Ovary (tissue), 3 donors: ENCODE measurements around the gene SLC12A6.

Source experiments
- EP300 ChIP-seq: sonication (generic); formaldehyde crosslinking; IDR thresholded peaks from one replicate; pipeline ENCODE4 v1.6.1; 2017; ENCODE audit warnings: antibody characterized with exemption
- POLR2A ChIP-seq: fragments of 450-650 bp; IDR thresholded peaks from one replicate; pipeline ENCODE4 v1.6.1; 2017; ENCODE audit warnings: antibody characterized with exemption, mild to moderate bottlenecking, moderate library complexity
- TF ChIP-seq, protein P1 (sequence below), 3 donors: fragments of 450-650 bp in 2 of 3; fragments of 200-600 bp in 1 of 3; IDR thresholded peaks; one replicate each; pipeline versions ENCODE4 v1.5.1 to v1.8.0; 2016 to 2022; ENCODE audit warnings: antibody characterized with exemption in 3 of 3, mild to moderate bottlenecking in 1 of 3
- donor health status: DM: no; HTN: no; CAD: no.

DNA sequence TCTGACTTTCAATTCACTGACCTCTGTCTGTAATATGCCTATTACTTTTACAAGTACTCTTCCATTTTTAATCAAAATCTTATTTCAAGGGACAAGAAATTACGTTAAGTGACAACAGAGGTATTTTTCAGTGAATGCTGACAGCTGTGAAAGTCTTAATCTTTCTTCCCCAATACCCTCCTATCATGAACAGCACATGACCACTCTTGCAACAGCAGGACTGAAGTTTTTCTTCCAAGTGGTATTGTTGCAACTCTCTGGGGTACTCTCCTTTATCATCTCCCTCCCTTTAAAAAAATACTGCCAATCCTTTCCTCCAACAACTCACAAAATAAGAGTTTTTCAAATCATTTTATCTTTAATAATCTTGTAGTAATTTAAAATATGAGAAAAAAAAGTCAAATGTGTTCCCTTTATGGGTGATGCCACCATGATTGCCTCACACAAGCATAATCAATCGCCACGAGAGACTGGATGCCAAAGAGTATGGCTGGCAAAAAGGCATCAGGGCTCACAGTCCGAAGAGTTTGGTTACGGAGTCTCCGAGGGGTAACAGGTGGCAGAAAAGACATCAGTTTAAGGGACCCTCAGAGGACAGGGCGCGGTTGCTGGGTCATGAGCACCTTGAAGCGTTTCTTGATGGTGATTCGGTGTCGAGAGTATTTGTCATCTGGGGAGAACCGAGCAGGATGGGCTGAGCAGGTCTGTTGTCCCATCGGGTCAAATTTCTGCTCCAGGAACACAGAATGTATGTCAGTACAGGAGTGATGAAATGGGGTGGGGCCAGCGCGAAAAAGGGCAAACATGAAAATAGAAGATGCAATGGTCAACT is 4.0 kb upstream of the SLC12A6 start:
- TF ChIP-seq, protein P1, sequence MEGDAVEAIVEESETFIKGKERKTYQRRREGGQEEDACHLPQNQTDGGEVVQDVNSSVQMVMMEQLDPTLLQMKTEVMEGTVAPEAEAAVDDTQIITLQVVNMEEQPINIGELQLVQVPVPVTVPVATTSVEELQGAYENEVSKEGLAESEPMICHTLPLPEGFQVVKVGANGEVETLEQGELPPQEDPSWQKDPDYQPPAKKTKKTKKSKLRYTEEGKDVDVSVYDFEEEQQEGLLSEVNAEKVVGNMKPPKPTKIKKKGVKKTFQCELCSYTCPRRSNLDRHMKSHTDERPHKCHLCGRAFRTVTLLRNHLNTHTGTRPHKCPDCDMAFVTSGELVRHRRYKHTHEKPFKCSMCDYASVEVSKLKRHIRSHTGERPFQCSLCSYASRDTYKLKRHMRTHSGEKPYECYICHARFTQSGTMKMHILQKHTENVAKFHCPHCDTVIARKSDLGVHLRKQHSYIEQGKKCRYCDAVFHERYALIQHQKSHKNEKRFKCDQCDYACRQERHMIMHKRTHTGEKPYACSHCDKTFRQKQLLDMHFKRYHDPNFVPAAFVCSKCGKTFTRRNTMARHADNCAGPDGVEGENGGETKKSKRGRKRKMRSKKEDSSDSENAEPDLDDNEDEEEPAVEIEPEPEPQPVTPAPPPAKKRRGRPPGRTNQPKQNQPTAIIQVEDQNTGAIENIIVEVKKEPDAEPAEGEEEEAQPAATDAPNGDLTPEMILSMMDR (IDR thresholded peaks at IDR 0.05), result no peak
- no peak for TF ChIP-seq POLR2A
- TF ChIP-seq EP300, result no peak
